ENCODE data around the gene CNTN6. TPM values are rescaled to one million over a fixed set of nuclear protein-coding genes. Genes with fewer than 3 reads are reported as not detected.

Gene CNTN6
- total and polyA plus RNA-seq, 2 of the 4 experiments (the other 2 are of a cell fraction), result not detected

- Histone ChIP-seq H4K5ac (ENCODE audit: low read depth, low read length) (no peak overlapping the region), H3K4me3 (ENCODE audit: insufficient read depth, low read depth, low read length) (no peak overlapping the region), H2BK120ac (ENCODE audit: low read depth, low read length) (no peak overlapping the region), H3K4me1 (ENCODE audit: control insufficient read depth, insufficient read depth, low read length) (no peaks in the 10 kb centered on the region), H3K9me1 (ENCODE audit: insufficient read depth, low read length) (no peaks in the 10 kb centered on the region), H2BK20ac (ENCODE audit: low read depth, low read length) (no peak overlapping the region), H3K4ac (ENCODE audit: low read depth, low read length) (no peak overlapping the region), H3K9ac (ENCODE audit: low read depth, low read length) (no peak overlapping the region), H4K20me1 (ENCODE audit: insufficient read depth, low read length) (no peaks in the 10 kb centered on the region), H4K8ac (ENCODE audit: low read depth in 2 of 2, low read length in 2 of 2) (no peak overlapping the region), H2BK15ac (ENCODE audit: low read depth, low read length) (no peak overlapping the region), H4K91ac (ENCODE audit: insufficient read depth, low read depth, low read length) (no peak overlapping the region), H3K18ac (ENCODE audit: low read depth, low read length) (no peak overlapping the region), H2BK5ac (ENCODE audit: low read depth, low read length, poor library complexity, severe bottlenecking) (no peak overlapping the region), H3K27me3 (ENCODE audit: control insufficient read depth, insufficient read depth, low read length) (no peaks in the 10 kb centered on the region), H2AFZ (replicated peaks; ENCODE audit: low read length, poor library complexity) (no peak overlapping the region), H3K56ac (ENCODE audit: extremely low read depth, insufficient read depth, low read length) (no peak overlapping the region), H3K79me1 (ENCODE audit: low read depth in 1 of 2, low read length in 2 of 2) (no peaks in the 10 kb centered on the region), H3K14ac (replicated peaks; ENCODE audit: low read depth, low read length) (no peak overlapping the region), H3K23ac (ENCODE audit: low read depth, low read length) (no peak overlapping the region), H2AK9ac (replicated peaks; ENCODE audit: low read depth, low read length, poor library complexity) (no peak overlapping the region), H3K36me3 (ENCODE audit: control insufficient read depth, insufficient read depth, low read length) (no peaks in the 10 kb centered on the region), H3K27ac (ENCODE audit: insufficient read depth, low read length) (no peak overlapping the region), H2AK5ac (ENCODE audit: low read depth, low read length) (no peak overlapping the region), H3K9me3 (ENCODE audit: control insufficient read depth, insufficient read depth, low read length) (peaks cover 5% of the 10 kb centered on the region; the same call in 1 of the 2 replicates), H3K4me2 (ENCODE audit: low read depth, low read length) (no peak overlapping the region)
- ATAC-seq (ENCODE audit: low read depth) (no peak), DNase-seq (no peak)
- BruUV-seq (replicated peaks), result no TSS peak
- TF ChIP-seq RFX5 (IDR thresholded peaks at IDR 0.05; ENCODE audit: low read depth, low read length) (no peak), RCOR1 (IDR thresholded peaks at IDR 0.05; ENCODE audit: insufficient replicate concordance, low read length) (no peak), NFE2L2 (IDR thresholded peaks at IDR 0.05; ENCODE audit: low read depth, low read length) (no peak), MAFK (IDR thresholded peaks at IDR 0.05; ENCODE audit: low read depth, low read length) (no peak)
- CTCF ChIA-PET, result no interaction called here
- POLR2A ChIA-PET (ENCODE audit: unreplicated experiment), result no interaction called here
- intact Hi-C loops (cut with micrococcal nuclease) (no loop called here), dilution Hi-C loops (cut with HindIII; ENCODE audit: low sequenced_read_pairs, unreplicated experiment) (no loop called here), in situ Hi-C loops (cut with MboI; ENCODE audit: low sequenced_read_pairs) (no loop called here)
Measured at GRCh38 chr3:1446531-1446930, 353.7 kb downstream of the CNTN6 start.
